AG08396 (cell line): ENCODE results near the gene FAM13A.
A peak's percentile ranks its signal among the peaks of the same experiment; 100 is the strongest.
"Not testable (repeated sequence)": the region's sequence is repeated elsewhere in the genome, so short reads cannot be mapped to it uniquely, and the experiment has no call there.

Source experiments
- DNase-seq: peaks from one replicate; pipeline ENCODE4 v3.0.0; 2012; ENCODE audit warnings: low spot score, mixed read lengths

Gene FAM13A

GRCh38 chr4:88998891-88999290, 58.1 kb downstream of the FAM13A start:
- no peak for DNase-seq

GRCh38 chr4:88998001-88998400, 59.0 kb downstream of the FAM13A start:
- no peak for DNase-seq

GRCh38 chr4:88995874-88996273, 61.1 kb downstream of the FAM13A start:
- no peak for DNase-seq

DNA sequence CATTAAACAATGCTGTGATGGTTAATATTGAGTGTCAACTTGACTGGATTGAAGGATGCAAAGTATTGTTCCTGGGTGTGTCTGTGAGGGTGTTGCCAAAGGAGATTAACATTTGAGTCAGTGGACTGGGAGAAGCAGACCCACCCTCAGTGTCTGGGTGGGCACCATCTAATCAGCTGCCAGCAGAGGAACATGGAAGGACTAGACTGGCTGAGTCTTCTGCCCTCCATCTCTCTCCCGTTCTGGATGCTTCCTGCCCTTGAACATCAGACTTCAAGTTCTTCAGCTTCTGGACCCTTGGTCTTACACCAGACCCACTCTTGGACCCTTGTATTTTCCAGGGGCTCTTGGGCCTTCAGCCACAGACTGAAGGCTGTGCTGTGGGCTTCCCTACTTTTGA, 61.7 kb downstream of the FAM13A start:
- not testable (repeated sequence) for DNase-seq

- no peak for DNase-seq
These were observed 63.7 kb downstream of the FAM13A start for GRCh38 chr4:88993246-88993645.

DNA sequence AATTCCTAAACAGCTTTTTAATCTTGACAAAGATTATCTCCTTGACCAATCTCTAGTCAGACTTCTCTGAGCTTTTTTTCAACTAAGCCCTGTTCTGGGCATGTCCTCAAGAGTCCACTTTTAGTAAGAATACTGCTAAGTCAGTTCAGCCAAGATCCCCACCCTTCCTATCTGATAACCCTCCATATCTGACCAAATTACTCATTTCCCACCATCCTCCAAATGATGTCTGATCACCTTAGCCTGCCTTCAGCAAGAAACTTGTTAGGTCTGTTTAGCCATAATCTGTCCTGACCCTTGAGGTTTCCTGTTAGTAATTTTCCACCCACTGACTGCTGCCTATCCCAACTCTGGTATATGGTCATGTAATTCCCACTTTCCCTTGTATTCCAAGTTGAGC, 65.2 kb downstream of the FAM13A start:
- DNase-seq = no peak

GRCh38 chr4:88989990-88990389, 67.0 kb downstream of the FAM13A start:
- DNase-seq = no peak

DNA sequence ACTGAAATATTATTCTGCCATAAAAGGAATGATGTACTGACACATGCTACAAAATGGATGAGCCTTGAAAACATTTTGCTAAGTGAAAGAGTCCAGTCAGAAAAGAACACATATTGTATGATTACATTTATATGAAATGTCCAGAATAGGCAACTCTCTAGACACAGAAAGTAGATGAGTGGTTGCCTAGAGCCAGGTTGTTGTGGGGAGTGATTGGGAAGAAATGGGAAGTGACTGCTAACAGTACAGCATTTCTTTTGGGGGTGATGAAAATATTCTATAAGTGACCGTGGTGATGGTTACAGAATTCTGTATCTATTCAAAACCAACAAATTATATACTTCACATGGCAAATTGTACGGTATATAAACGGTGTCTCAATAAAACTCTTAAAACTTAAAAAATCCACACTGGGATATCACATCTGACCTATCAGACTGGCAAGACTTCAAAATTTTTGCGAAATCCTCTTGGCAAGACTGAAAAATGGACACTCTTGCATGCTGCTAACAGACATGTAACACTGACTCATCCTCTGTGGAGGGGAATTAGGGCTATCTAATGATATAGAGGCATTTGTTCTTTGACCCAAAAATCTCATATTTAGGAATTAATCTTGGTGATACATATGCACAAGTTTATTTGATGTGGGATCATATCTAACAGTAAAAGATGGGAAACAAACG, 71.8 kb downstream of the FAM13A start:
- DNase-seq = peak; percentile 20

- no peak for DNase-seq
These were observed 74.2 kb downstream of the FAM13A start for GRCh38 chr4:88982757-88983156.

GRCh38 chr4:88981993-88982392, 75.0 kb downstream of the FAM13A start:
- DNase-seq = no peak

DNA sequence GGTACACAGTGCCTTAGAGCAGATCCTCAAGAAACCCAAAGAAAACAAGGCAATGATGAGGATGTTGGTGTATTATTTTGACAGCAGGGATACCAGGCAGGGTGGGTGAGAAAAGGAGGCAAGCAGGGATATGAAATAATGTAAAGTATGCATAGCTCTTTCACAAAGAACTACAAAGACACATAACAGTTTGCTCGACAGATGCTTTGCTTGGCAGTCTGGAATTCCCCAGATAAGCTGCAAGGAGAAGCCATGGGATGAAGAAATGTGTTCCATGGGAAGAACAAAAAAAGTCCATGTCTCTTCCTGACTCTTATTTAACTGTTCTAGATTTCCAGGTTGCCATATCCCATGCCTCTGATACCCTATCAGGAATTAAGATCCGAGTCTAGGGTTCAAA, 75.4 kb downstream of the FAM13A start:
- DNase-seq = no peak

DNA sequence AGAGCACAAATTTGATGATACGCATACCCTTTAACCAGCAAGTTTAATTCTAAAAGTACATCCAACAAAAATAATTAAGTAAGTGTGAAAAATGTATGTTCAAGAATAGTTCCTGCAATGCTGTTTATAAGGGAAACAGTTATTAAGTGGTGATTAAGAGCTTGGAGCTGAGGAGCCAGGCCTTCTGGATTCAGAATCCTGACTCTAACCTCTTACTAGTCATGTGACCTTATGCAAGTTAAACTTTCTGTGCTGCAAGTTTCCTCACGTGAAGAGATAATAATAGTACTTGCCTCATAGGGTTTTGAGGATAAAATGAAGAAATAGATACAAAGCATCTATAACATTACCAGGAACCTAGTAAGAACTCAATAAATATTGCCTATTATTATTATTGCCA, 77.7 kb downstream of the FAM13A start:
- no peak for DNase-seq

GRCh38 chr4:88976775-88977035, 80.3 kb downstream of the FAM13A start:
- no peak for DNase-seq

- no peak for DNase-seq
These were observed 80.8 kb downstream of the FAM13A start for GRCh38 chr4:88975958-88976774.

- DNase-seq = no peak
These were observed 85.4 kb downstream of the FAM13A start for GRCh38 chr4:88971536-88971935.

DNA sequence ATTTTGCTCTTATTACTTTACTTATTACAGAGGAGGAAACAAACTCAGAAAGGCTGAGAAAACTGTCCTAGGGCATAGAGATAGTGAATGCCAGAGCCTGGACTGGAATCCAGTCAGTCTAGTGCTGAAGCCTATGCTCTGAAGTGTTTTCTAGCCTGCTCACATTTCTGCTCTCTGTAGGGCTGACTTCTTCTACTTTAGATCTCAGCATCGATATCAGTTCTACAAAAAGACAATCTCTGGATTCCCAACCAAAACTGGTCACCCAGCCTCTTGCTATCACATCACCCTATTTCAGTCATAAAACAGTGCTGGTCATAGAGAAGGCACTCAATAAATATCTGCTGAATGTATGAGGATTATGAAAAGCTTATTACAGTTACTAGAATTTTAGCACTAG, 87.2 kb downstream of the FAM13A start:
- no peak for DNase-seq

DNA sequence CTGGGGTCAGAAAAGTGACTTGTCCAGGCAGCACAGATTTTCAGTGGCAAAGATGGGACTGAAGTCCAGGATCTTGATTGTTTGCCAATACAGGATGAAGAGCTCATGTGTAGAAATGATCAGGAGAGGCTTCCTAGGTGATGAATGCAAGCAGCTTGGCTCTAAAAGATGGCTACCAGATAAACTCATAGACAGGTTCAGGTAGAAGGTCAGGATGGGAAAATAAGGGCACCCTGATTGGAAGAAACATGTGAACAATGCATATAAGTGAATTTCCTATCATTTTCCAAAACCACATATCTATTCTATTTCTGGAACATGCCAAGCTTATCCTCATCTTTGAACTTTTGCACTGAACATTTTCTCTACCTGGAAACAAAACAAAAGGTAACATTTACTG, 87.7 kb downstream of the FAM13A start:
- no peak for DNase-seq

GRCh38 chr4:88967883-88968331, 89.1 kb downstream of the FAM13A start:
- DNase-seq = no peak

GRCh38 chr4:88965053-88965452, 91.9 kb downstream of the FAM13A start:
- DNase-seq = no peak

- DNase-seq = no peak
These were observed 92.5 kb downstream of the FAM13A start for GRCh38 chr4:88964450-88964849.

- no peak for DNase-seq
These were observed 93.2 kb downstream of the FAM13A start for GRCh38 chr4:88963817-88964216.

GRCh38 chr4:88962396-88962795, 94.6 kb downstream of the FAM13A start:
- DNase-seq = no peak

- DNase-seq = no peak
These were observed 96.4 kb downstream of the FAM13A start for GRCh38 chr4:88960576-88960975.

- no peak for DNase-seq
These were observed 98.9 kb downstream of the FAM13A start for GRCh38 chr4:88958080-88958479.
